Suprapubic skin (tissue), 4 donors: ENCODE measurements around the gene MSRB1.
"Not testable (repeated sequence)": the region's sequence is repeated elsewhere in the genome, so short reads cannot be mapped to it uniquely, and the experiment has no call there.

Source experiments
- CTCF ChIP-seq, 2 donors: fragments of 200-600 bp in 1 of 2; fragments of 450-650 bp in 1 of 2; sonication (generic) in 1 of 2; IDR thresholded peaks; one replicate each; pipeline ENCODE4 v1.5.1; 2016 to 2019; ENCODE audit warnings: antibody characterized with exemption in 2 of 2, mild to moderate bottlenecking in 1 of 2, moderate library complexity in 1 of 2
- POLR2A ChIP-seq, 2 donors: fragments of 450-650 bp; IDR thresholded peaks; one replicate each; pipeline ENCODE4 v1.6.1; 2017; ENCODE audit warnings: antibody characterized with exemption in 2 of 2, mild to moderate bottlenecking in 2 of 2, moderate library complexity in 2 of 2
- POLR2AphosphoS5 ChIP-seq, 3 donors: sonication (generic); formaldehyde crosslinking; IDR thresholded peaks; one replicate each; pipeline ENCODE4 v1.6.1; 2017; ENCODE audit warnings: antibody characterized with exemption in 3 of 3

GRCh38 chr16:1962161-1963153 lies 19.5 kb upstream of the MSRB1 start:
- TF ChIP-seq CTCF, POLR2A, POLR2AphosphoS5 (IDR thresholded peaks at IDR 0.05): not testable (repeated sequence)
